K562 (cell line): Measurements from ENCODE around the gene OSTF1.

ENCODE experiments used
- EZH2 ChIP-seq: IDR thresholded peaks from 2 replicates; pipeline ENCODE4 v1.6.1; 2012; ENCODE audit warnings: low read depth, mild to moderate bottlenecking, inconsistent platforms, low read length, borderline replicate concordance
- POLR2A ChIP-seq: fragments of 450-650 bp; conservative IDR thresholded peaks from 2 replicates; pipeline ENCODE4 v1.6.1; 2016
- PRPF4 ChIP-seq: fragments of 200-400 bp; formaldehyde crosslinking; IDR thresholded peaks from one replicate; pipeline ENCODE4 v1.6.1; 2017; ENCODE audit warnings: low read length, low read depth, mild to moderate bottlenecking; ENCODE audit not compliant: insufficient read depth, poor library complexity, severe bottlenecking
- SIN3A ChIP-seq, 2 experiments: fragments of 150-350 bp in 1 of 2; IDR thresholded peaks; 2 replicates each; pipeline ENCODE4 v1.6.1; 2011 to 2016; ENCODE audit warnings: borderline replicate concordance in 2 of 2, low read depth in 2 of 2, low read length in 2 of 2, mild to moderate bottlenecking in 2 of 2, moderate library complexity in 2 of 2; ENCODE audit not compliant: control insufficient read depth in 1 of 2
- ZBTB8A ChIP-seq: fragments of 450-650 bp; IDR thresholded peaks from 2 replicates; pipeline ENCODE4 v1.6.1; 2018; ENCODE audit warnings: mild to moderate bottlenecking, moderate library complexity; ENCODE audit not compliant: partially characterized antibody
- ZNF121 ChIP-seq: sonication (generic); formaldehyde crosslinking; conservative IDR thresholded peaks from 2 replicates; pipeline ENCODE4 v1.8.0; 2022; ENCODE audit warnings: missing genetic modification reagents
- ZNF133 ChIP-seq: fragments of 250-450 bp; sonication (Bioruptor Pico); IDR thresholded peaks from 2 replicates; pipeline ENCODE4 v1.4.0; 2020; ENCODE audit warnings: mild to moderate bottlenecking
- ZNF695 ChIP-seq: fragments of 450-650 bp; formaldehyde crosslinking; IDR thresholded peaks from 2 replicates; pipeline ENCODE4 v1.4.0; 2020; ENCODE audit warnings: mild to moderate bottlenecking, moderate library complexity
- TF ChIP-seq, protein P1 (sequence below), 3 experiments: IDR thresholded peaks in 2 of 3; conservative IDR thresholded peaks in 1 of 3; 2 replicates each; pipeline ENCODE4 v1.5.1; 2011 to 2012; ENCODE audit warnings: low read length in 3 of 3, mild to moderate bottlenecking in 3 of 3, control low read depth in 2 of 3, improper control_type of control experiment in 1 of 3, inconsistent platforms in 1 of 3, low read depth in 1 of 3, mixed read lengths in 1 of 3, moderate library complexity in 1 of 3; ENCODE audit not compliant: insufficient read depth in 2 of 3

DNA sequence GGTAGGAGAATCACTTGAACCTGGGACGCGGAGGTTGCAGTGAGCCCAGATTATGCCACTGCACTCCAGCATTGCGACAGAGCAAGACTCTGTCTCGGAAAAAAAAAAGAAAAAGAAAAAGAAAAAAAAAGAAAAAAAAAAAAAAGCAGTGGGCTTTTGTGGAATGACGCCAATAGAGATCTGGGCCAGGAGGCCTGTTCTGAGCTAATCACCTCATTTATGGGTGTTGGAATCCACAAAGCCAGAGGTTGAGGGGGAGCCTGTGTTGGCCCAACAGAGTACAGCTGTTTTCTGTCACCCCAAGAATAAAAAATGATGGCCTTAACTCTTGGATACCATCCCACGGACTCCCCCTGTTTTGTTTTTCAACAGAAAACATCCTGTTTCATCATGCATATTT lies 18.5 kb downstream of the OSTF1 start:
- TF ChIP-seq ZNF121 (CRISPR knock-in tag) (no peak), POLR2A (no peak), ZNF133 (CRISPR knock-in tag) (no peak), ZBTB8A (no peak), PRPF4 (no peak), EZH2 (no peak), SIN3A (IDR thresholded peaks at IDR 0.05; ENCODE audit: borderline replicate concordance in 2 of 2, control insufficient read depth in 1 of 2, low read depth in 2 of 2, low read length in 2 of 2) (no peak), ZNF695 (CRISPR knock-in tag) (no peak)
- TF ChIP-seq, protein P1, sequence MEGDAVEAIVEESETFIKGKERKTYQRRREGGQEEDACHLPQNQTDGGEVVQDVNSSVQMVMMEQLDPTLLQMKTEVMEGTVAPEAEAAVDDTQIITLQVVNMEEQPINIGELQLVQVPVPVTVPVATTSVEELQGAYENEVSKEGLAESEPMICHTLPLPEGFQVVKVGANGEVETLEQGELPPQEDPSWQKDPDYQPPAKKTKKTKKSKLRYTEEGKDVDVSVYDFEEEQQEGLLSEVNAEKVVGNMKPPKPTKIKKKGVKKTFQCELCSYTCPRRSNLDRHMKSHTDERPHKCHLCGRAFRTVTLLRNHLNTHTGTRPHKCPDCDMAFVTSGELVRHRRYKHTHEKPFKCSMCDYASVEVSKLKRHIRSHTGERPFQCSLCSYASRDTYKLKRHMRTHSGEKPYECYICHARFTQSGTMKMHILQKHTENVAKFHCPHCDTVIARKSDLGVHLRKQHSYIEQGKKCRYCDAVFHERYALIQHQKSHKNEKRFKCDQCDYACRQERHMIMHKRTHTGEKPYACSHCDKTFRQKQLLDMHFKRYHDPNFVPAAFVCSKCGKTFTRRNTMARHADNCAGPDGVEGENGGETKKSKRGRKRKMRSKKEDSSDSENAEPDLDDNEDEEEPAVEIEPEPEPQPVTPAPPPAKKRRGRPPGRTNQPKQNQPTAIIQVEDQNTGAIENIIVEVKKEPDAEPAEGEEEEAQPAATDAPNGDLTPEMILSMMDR (IDR thresholded peaks at IDR 0.05 in 2 of 3, conservative IDR thresholded peaks at IDR 0.05 in 1 of 3; ENCODE audit: insufficient read depth in 2 of 3, low read depth in 1 of 3, low read length in 3 of 3), result no peak
